Measurements from ENCODE around the gene GABRB1.

GABRB1 gene

DNA sequence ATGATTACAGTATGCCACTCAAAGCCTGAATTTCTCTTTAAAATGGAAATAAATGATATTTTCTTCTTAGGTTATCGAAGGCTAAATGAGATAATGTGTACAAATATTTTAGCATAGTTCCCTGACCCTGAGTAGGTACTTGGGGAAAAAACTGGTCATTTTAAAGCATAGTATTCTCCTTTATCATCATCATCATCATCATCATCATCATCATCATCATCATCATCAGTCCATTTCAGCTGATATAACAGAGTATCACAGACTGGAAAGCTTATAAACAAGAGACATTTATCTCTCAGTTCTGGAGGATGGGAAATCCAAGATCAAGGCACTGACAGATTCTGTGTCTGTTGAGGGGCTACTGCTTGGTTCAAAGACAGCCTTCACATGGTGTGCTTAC lies 13.9 kb downstream of the GABRB1 start:
- no peak for DNase-seq (ENCODE audit: low read depth in 3 of 3, low spot score in 1 of 3)

GRCh38 chr4:47049347-47049746 lies 18.0 kb downstream of the GABRB1 start:
- no peak for DNase-seq (ENCODE audit: low read depth in 3 of 3, low spot score in 1 of 3)

DNA sequence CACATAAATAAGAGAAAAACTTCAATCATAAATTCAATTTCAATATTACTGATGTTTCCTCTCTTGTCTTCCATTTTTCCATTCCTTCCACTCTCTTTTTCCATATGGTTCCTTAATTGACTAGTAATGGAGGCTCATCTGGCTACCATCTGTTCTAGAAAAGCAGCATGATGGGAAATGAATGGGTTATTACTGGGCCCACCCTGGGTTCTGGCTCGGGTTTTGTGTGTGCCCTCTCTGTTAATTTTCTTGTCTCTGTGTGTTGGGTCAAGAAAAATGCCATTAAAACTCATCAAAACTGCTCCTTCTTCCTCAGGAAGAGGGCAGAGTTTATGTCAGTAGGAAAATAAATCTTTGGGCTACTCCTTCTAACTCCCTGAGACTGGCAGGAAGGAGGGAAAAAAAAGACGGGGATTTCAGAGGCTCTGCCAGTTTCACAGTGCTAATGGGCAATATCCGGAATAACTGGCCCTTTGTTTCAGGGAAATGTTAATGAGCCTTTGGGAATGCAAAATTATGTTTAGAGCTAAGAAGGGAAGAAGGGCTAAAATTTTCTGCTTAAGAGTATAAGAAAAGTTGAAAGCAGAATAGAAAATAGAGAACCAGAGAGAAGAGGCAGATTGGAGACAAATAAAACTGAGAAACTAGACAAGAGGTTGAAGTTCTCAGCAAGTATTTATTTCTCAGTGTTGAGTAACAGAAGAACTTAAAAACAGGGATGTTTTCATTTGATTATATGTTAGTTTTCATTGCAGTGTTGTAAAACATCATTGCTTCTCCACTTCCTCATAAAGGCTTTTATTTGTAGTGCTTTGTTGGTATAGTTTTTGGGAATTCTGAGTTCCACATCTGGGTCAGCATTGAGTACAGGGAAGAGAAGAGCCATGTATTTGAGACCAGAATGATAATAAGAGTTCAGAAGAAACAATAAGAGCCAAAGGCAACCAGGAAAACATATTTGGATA lies 19.7 kb downstream of the GABRB1 start:
- DNase-seq (ENCODE audit: low read depth in 3 of 3, low spot score in 1 of 3): no peak

- no peak for DNase-seq (ENCODE audit: low read depth in 3 of 3, low spot score in 1 of 3)
Observed at GRCh38 chr4:47053485-47053884, 22.1 kb downstream of the GABRB1 start.

- DNase-seq (ENCODE audit: low read depth in 3 of 3, low spot score in 1 of 3): no peak
Observed at GRCh38 chr4:47054130-47054529, 22.8 kb downstream of the GABRB1 start.

DNA sequence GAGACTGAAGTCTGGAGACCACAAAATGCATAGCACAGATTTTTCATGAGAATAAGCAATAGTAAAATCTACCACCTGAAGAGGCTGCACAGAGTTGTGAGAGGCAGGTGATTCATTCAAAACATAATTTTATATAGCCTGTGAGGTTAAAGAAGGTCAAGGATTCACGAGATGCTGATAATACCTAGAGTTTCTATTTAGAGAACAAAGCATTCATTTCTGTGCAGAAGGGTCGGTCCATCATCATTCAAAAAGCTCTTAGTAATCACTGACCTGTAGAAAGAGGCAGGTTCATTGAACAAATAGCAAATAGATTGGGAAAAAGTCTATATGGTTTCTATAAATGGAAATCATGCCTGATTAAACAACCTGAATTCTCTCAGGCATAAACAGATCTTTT lies 26.6 kb downstream of the GABRB1 start:
- no peak for DNase-seq (ENCODE audit: low read depth in 3 of 3, low spot score in 1 of 3)

DNA sequence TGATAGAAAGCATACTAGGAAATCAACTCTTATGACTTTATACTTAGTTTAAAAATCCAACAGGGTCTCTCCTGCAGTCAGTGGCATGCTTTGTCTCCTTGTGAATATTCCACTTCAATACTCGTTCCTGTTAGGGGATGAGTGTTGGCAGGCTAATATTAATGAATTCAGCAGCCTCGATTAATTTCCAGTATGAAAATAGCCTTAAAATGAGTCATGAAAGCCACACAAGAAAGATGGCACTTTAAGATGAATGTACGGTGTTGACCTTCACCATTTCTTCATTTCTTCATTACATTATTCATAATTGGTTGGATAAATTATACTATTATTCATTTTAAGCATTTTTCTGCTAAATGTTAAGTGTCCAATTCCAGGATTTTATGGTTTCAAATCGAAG lies 29.2 kb downstream of the GABRB1 start:
- no peak for DNase-seq (ENCODE audit: low read depth in 3 of 3, low spot score in 1 of 3)

- DNase-seq (ENCODE audit: low read depth in 3 of 3, low spot score in 1 of 3): no peak
Observed at GRCh38 chr4:47061435-47061834, 30.1 kb downstream of the GABRB1 start.

- no peak for DNase-seq (ENCODE audit: low read depth in 3 of 3, low spot score in 1 of 3)
Observed at GRCh38 chr4:47065051-47065481, 33.7 kb downstream of the GABRB1 start.

DNA sequence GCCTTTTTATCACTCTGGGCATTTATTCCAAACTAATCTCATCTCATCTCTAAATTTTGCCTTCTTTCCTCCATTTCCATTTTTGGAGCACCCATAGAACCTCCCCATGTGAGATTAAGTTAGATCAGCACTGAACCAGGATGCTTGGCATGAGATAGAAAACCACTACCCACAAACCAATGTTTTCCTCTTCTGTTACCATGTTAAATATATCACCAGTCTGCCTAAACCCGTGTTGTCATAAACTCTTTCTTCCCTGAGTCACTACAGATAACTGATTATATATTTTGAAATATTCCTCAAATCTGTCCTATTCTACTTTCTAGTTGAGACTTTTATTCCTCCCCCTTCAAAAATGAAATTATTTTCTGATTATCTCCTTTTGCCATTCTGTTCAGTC lies 37.6 kb downstream of the GABRB1 start:
- DNase-seq (ENCODE audit: low read depth in 3 of 3, low spot score in 1 of 3): no peak

- DNase-seq (ENCODE audit: low read depth in 3 of 3, low spot score in 1 of 3): no peak
Observed at GRCh38 chr4:47071901-47072341, 40.6 kb downstream of the GABRB1 start.

DNA sequence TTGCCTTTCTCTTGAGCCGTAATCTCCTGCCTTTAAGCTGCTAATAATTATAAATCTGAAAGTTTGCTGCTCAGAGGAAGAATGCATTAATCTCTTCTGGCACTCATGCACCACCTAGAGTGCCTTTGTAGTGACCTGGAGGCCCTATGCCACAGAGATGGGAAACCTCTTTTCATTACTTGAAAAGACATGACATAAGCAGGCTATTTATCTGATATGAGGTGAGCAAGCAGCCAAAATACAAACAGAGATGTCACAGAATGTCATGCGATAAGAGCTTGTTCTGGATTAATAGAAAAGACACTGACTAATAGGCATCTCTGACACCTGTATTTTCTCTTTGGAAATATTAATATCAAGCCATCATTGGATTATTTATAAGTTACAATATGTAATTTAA lies 42.3 kb downstream of the GABRB1 start:
- DNase-seq (ENCODE audit: low read depth in 3 of 3, low spot score in 1 of 3): no peak

- no peak for DNase-seq (ENCODE audit: low read depth in 3 of 3, low spot score in 1 of 3)
Observed at GRCh38 chr4:47074816-47075215, 43.4 kb downstream of the GABRB1 start.

DNA sequence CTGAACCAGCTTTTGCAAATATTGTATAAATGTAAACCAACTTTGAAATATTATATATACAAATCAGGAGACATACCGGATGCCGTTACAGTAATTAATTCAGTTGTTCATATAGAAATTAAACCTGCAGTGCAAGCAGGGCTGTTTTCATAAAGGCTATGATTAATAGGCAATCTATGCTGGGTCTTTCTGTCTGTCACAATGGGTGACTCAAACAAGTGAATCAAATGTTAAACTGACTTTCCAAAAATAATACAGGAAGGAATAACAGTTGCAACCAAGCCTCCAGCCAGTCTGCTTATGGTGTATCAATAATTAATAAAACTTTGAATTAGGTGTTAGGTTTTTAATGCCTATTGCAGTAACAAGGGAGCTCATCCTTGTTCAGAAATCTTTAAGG lies 43.9 kb downstream of the GABRB1 start:
- no peak for DNase-seq (ENCODE audit: low read depth in 3 of 3, low spot score in 1 of 3)

GRCh38 chr4:47075919-47076318 lies 44.6 kb downstream of the GABRB1 start:
- no peak for DNase-seq (ENCODE audit: low read depth in 3 of 3, low spot score in 1 of 3)

GRCh38 chr4:47084111-47084510 lies 52.7 kb downstream of the GABRB1 start:
- no peak for DNase-seq (ENCODE audit: low read depth in 3 of 3, low spot score in 1 of 3)

GRCh38 chr4:47084795-47085194 lies 53.4 kb downstream of the GABRB1 start:
- DNase-seq (ENCODE audit: low read depth in 3 of 3, low spot score in 1 of 3): no peak

- no peak for DNase-seq (ENCODE audit: low read depth in 3 of 3, low spot score in 1 of 3)
Observed at GRCh38 chr4:47088298-47088697, 56.9 kb downstream of the GABRB1 start.

DNA sequence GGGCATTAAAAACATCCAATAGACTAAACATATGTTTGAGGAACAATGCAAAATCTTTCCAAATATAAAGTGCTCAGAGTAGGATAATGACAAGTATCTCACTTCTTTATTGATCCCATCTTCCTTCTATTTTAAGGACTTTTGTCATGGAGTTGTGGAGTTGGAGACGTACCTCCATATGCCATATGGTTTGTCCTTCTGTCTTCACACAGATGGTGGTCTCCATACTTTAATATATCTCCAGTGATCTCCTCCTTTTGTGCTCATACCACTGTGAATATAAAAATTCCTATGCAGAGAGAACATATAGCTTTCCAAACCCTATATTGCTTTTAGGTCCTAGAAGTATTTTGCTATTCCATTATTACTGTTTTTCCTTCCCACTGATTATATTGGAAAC lies 64.5 kb downstream of the GABRB1 start:
- no peak for DNase-seq (ENCODE audit: low read depth in 3 of 3, low spot score in 1 of 3)

DNA sequence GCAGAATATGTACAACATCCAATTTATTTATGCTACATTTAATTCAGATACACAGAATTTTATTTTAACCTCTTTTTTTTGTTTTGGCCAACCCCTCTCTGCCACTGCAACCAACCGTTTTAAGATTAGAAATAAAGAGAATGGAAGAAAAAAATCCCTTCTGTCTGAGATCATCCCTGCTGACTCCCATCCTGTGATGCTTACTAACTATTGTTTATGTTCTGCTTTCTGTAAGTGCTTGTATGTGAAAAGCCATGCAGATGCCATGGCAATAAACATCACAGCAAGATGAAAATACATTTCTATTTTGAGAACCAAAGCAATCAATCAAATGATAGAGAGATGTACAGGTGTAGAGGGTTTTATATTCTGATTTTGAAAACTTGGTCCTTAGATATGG lies 70.1 kb downstream of the GABRB1 start:
- DNase-seq (ENCODE audit: low read depth in 3 of 3, low spot score in 1 of 3): no peak

DNA sequence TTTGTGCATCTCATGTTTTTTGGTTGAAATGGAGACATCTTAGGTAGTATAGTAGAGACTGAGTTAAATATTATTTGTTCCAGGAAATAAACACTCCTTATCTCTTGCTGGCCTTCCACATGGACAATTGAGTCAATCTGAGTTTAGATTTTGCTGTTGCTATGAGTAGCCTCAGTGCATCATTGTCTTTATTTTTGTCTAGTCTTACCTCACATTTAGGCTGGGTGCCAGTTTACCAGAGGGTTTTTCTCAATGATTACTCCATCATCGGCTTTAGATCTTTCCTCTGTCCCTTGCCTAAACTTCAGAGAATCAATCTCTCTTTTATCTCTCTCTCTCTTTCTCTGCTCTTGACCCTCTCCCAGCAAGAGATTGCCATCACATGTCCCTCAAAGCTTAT lies 73.6 kb downstream of the GABRB1 start:
- DNase-seq (ENCODE audit: low read depth in 3 of 3, low spot score in 1 of 3): no peak

DNA sequence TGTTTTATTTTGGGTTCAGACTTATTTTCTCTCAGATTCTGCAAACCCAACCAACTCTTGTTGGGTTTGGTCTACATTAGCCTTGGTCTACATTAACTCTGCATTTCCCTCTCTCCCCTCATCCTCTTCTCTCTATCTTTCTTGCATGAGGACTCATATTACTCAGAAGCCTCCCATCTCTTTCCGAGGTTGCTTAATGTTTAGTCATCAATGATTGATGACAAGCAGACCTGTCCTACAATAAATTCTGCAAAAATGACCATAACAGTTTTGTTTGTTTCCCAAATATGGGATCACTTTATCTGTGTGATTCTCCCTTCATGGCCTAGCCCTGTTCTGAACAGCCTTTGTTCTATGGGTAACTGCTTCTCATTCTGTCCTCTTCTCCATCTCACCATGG lies 75.2 kb downstream of the GABRB1 start:
- DNase-seq (ENCODE audit: low read depth in 3 of 3, low spot score in 1 of 3): no peak

DNA sequence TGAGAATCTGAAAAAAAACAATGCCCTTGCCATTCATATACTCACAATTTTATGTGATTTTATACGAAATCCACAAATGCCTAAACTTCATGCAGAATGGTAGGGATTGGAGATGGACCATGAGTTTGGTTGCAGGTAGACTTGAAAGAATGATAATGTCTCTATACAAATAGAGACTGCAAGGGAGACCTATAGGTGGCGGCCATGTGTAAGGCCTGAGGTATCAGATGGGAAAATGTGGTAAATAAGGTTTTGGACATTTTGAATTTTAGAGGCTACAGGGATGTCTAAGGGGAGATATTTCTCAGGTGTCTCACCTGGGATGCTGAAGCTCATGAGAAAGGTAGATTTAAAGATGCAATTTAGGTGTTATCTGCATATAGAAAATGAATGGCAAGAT lies 78.0 kb downstream of the GABRB1 start:
- no peak for DNase-seq (ENCODE audit: low read depth in 3 of 3, low spot score in 1 of 3)
